OCI-LY1 (cell line): ENCODE results near the gene TPST1.

Experiments used
- EZH2 ChIP-seq: fragments of 200-600 bp; sonication (generic), shearing (Covaris generic); IDR thresholded peaks from 2 replicates; pipeline ENCODE4 v1.8.0; 2017; ENCODE audit warnings: borderline replicate concordance, mixed run types, mild to moderate bottlenecking, antibody characterized with exemption, low read length, moderate library complexity, mixed read lengths
- TF ChIP-seq, protein P1 (sequence below): fragments of 200-600 bp; sonication (generic), shearing (Covaris generic); IDR thresholded peaks from 2 replicates; pipeline ENCODE4 v1.5.1; 2017; ENCODE audit warnings: mild to moderate bottlenecking, antibody characterized with exemption, low read length, moderate library complexity, mixed read lengths

DNA sequence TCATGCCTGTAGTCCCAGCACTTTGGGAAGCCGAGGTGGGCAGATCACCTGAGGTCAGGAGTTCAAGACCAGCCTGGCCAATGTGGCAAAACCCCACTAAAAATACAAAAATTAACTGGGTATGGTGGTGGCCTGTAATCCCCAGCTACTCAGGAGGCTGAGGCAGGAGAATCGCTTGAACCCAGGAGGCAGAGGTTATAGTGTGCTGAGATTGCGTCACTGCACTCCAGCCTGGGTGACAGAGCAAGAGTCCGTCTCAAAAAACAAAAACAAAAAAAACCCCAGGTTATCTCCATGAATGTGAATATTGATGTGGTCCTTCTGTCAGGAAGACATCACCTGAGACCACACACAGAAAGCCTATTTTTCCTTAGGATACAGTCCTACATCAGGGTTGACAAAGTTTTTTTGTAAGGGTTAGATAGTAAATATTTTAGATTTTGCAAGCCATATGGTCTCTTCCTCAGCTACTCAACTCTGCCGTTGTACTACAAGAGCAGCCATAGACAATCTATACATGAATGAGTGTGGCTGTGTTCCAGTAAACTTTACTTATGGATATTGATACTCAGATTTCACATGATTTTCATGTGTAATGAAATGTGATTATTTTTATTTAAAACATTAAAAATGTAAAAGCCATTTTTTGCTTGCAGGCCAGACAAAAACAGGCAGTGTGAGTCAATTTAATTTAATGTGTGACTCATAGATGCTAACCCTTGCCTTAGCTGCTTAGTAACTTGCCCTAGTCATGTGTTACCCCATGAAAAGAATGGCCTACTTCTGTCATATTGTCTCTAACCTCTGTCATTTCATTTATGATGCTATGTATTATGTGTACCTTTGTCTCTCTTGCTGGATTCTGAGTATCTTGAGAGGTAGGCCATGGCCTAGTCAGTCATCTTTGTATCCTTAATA lies 78.1 kb downstream of the TPST1 start:
- TF ChIP-seq, protein P1, sequence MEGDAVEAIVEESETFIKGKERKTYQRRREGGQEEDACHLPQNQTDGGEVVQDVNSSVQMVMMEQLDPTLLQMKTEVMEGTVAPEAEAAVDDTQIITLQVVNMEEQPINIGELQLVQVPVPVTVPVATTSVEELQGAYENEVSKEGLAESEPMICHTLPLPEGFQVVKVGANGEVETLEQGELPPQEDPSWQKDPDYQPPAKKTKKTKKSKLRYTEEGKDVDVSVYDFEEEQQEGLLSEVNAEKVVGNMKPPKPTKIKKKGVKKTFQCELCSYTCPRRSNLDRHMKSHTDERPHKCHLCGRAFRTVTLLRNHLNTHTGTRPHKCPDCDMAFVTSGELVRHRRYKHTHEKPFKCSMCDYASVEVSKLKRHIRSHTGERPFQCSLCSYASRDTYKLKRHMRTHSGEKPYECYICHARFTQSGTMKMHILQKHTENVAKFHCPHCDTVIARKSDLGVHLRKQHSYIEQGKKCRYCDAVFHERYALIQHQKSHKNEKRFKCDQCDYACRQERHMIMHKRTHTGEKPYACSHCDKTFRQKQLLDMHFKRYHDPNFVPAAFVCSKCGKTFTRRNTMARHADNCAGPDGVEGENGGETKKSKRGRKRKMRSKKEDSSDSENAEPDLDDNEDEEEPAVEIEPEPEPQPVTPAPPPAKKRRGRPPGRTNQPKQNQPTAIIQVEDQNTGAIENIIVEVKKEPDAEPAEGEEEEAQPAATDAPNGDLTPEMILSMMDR, result no peak
- no peak for TF ChIP-seq EZH2
